Endothelial cell of umbilical vein (primary cell): ENCODE results near the gene TMEM132A. TPM values are rescaled to one million over a fixed set of nuclear protein-coding genes. Genes with fewer than 3 reads are reported as not detected.

Source experiments
- BruUV-seq: library from RNA; stranded (reverse); fragments of 400-500 nt; replicated peaks from 2 replicates; lab custom pipeline; 2021; lab: Mats Ljungman, UMichigan
- CTCF ChIA-PET: fragments of 300-600, 350-600 bp; sonication (Branson Sonifier 250); formaldehyde crosslinking; loops from one replicate; lab custom pipeline; 2021; ENCODE audit warnings: antibody characterized with exemption, inconsistent platforms; lab: Charles Lee
- POLR2A ChIA-PET: fragments of 300-600, 350-600 bp; sonication (Branson Sonifier 250); formaldehyde crosslinking; loops from one replicate; lab custom pipeline; 2021; ENCODE audit warnings: antibody characterized with exemption, inconsistent platforms; lab: Charles Lee
- DNase-seq: peaks from one replicate; pipeline ENCODE4 v3.0.0-alpha.2; 2011; ENCODE audit warnings: low read depth, low spot score
- FAIRE-seq: peaks from 2 replicates; lab custom pipeline; 2011; peaks lifted over from hg19 to GRCh38; lab: Jason Lieb, UNC
- H2AFZ ChIP-seq: 2 replicates; pipeline ENCODE4 v1.6.0; 2012; ENCODE audit warnings: low read depth, low read length, control low read depth, inconsistent platforms
- H3K27ac ChIP-seq: 2 replicates; pipeline ENCODE4 v1.5.1; 2011; ENCODE audit warnings: low read depth, mild to moderate bottlenecking, control low read depth, low read length, moderate library complexity; ENCODE audit not compliant: insufficient read depth
- H3K27me3 ChIP-seq, 2 experiments: 2 replicates each; pipeline versions ENCODE4 v1.6.0 to v1.6.1; 2011; ENCODE audit warnings: low read length in 2 of 2, mixed read lengths in 1 of 2; ENCODE audit not compliant: control insufficient read depth in 2 of 2, insufficient read depth in 2 of 2
- H3K36me3 ChIP-seq, 2 experiments: 2 replicates in 1 of 2; 3 replicates in 1 of 2; pipeline ENCODE4 v1.5.1; 2011; ENCODE audit warnings: low read length in 2 of 2, mild to moderate bottlenecking in 1 of 2, moderate library complexity in 1 of 2; ENCODE audit not compliant: control insufficient read depth in 2 of 2, insufficient read depth in 2 of 2; ENCODE audit errors: extremely low read depth in 1 of 2
- H3K4me1 ChIP-seq: 3 replicates; pipeline ENCODE4 v1.5.1; 2011; ENCODE audit warnings: mild to moderate bottlenecking, low read length; ENCODE audit not compliant: control insufficient read depth, insufficient read depth; ENCODE audit errors: extremely low read depth
- H3K4me2 ChIP-seq: 2 replicates; pipeline ENCODE4 v1.6.1; 2011; ENCODE audit warnings: low read length, control low read depth, mixed read lengths; ENCODE audit not compliant: insufficient read depth
- H3K4me3 ChIP-seq, 3 experiments: fragments of 200-600 bp in 1 of 3; sonication (generic), shearing (Covaris generic) in 1 of 3; replicated peaks in 1 of 3; 2 replicates each; pipeline ENCODE4 v1.5.1; 2011 to 2016; ENCODE audit warnings: control low read depth in 3 of 3, low read length in 3 of 3, mild to moderate bottlenecking in 2 of 3, inconsistent platforms in 1 of 3, low read depth in 1 of 3, moderate library complexity in 1 of 3; ENCODE audit not compliant: insufficient read depth in 1 of 3
- H3K79me2 ChIP-seq: 2 replicates; pipeline ENCODE4 v1.6.0; 2012; ENCODE audit warnings: low read length, inconsistent platforms; ENCODE audit not compliant: control insufficient read depth, insufficient read depth
- H3K9ac ChIP-seq: replicated peaks from 2 replicates; pipeline ENCODE3; 2011; ENCODE audit warnings: low read length, control low read depth; ENCODE audit not compliant: insufficient read depth; ENCODE audit errors: extremely low read depth
- H3K9me1 ChIP-seq: replicated peaks from 3 replicates; pipeline ENCODE4 v1.6.0; 2011; ENCODE audit warnings: mild to moderate bottlenecking, low read length; ENCODE audit not compliant: control insufficient read depth, insufficient read depth; ENCODE audit errors: extremely low read depth
- H3K9me3 ChIP-seq: replicated peaks from 2 replicates; pipeline ENCODE4 v1.5.1; 2012; ENCODE audit warnings: low read length, inconsistent platforms; ENCODE audit not compliant: control insufficient read depth, insufficient read depth
- H4K20me1 ChIP-seq: replicated peaks from 2 replicates; pipeline ENCODE3; 2011; ENCODE audit warnings: mild to moderate bottlenecking, low read length; ENCODE audit not compliant: control insufficient read depth, insufficient read depth; ENCODE audit errors: extremely low read depth
- CTCF ChIP-seq, 2 donors: IDR thresholded peaks; 1 replicate in 1 of 2; 2 replicates in 1 of 2; pipeline ENCODE4 v1.5.1; 2011; ENCODE audit warnings: low read length in 2 of 2, mild to moderate bottlenecking in 2 of 2, moderate library complexity in 2 of 2, control low read depth in 1 of 2, inconsistent platforms in 1 of 2, low read depth in 1 of 2; ENCODE audit not compliant: insufficient read depth in 1 of 2; ENCODE audit errors: extremely low read depth in 1 of 2
- EZH2 ChIP-seq: IDR thresholded peaks from 2 replicates; pipeline ENCODE4 v1.6.1; 2012; ENCODE audit warnings: borderline replicate concordance, low read depth, mild to moderate bottlenecking, moderate library complexity, low read length, inconsistent platforms; ENCODE audit not compliant: severe bottlenecking
- FOS ChIP-seq: IDR thresholded peaks from 2 replicates; pipeline ENCODE4 v1.6.1; 2011; ENCODE audit warnings: mild to moderate bottlenecking, low read length, moderate library complexity, borderline replicate concordance; ENCODE audit not compliant: insufficient read depth
- GATA2 ChIP-seq: IDR thresholded peaks from 2 replicates; pipeline ENCODE4 v1.7.0; 2011; ENCODE audit warnings: low read depth, mild to moderate bottlenecking, moderate library complexity, mixed read lengths, low read length; ENCODE audit not compliant: insufficient read length, insufficient read depth
- JUN ChIP-seq: IDR thresholded peaks from 2 replicates; pipeline ENCODE4 v1.6.1; 2011; ENCODE audit warnings: borderline replicate concordance, low read depth; ENCODE audit not compliant: insufficient read length, insufficient read depth
- MAX ChIP-seq: IDR thresholded peaks from 2 replicates; pipeline ENCODE4 v1.6.1; 2011; ENCODE audit not compliant: insufficient read depth, insufficient read length
- MYC ChIP-seq: IDR thresholded peaks from one replicate; pipeline ENCODE4 v1.6.1; 2011; ENCODE audit warnings: mild to moderate bottlenecking, low read depth, low read length
- POLR2A ChIP-seq: IDR thresholded peaks from 2 replicates; pipeline ENCODE4 v1.6.1; 2012; ENCODE audit warnings: low read depth, mild to moderate bottlenecking, control low read depth, low read length
- POLR2AphosphoS5 ChIP-seq: IDR thresholded peaks from 2 replicates; pipeline ENCODE4 v1.6.1; 2012; ENCODE audit warnings: low read depth, mild to moderate bottlenecking, control low read depth, low read length, moderate library complexity; ENCODE audit not compliant: insufficient read depth
- dilution Hi-C: fragments of 300-500 bp; cut with MboI; formaldehyde crosslinking; loops from one replicate; pipeline ENCODE4 v1.15.0; 2019; ENCODE audit warnings: low sequenced_read_pairs; ENCODE audit not compliant: extremely low pct_ligation_motif_present
- intact Hi-C: fragments of 100-400 bp; cut with micrococcal nuclease; formaldehyde crosslinking; loops from one replicate; pipeline ENCODE4 v1.10.0; 2022
- polyA plus RNA-seq, 4 experiments: library from polyadenylated mRNA; depleted of rRNA in 3 of 4; stranded (reverse) in 3 of 4; unstranded in 1 of 4; fragments of >200 nt; gene quantifications; 2 replicates each; pipeline versions ENCODE4 v1.2.1 to v1.2.3, GENCODE V29; 2011 to 2012; ENCODE audit warnings: missing spikeins in 1 of 4
- total RNA-seq: library from RNA; stranded (reverse); gene quantifications from 2 replicates; pipeline ENCODE4 v1.2.3, GENCODE V29; 2021

Gene TMEM132A
- total and polyA plus RNA-seq, 2 donors (not counting 3 experiments of a cell fraction or from before 2014, with no cell fraction given) = 74.3 to 106 TPM

DNA sequence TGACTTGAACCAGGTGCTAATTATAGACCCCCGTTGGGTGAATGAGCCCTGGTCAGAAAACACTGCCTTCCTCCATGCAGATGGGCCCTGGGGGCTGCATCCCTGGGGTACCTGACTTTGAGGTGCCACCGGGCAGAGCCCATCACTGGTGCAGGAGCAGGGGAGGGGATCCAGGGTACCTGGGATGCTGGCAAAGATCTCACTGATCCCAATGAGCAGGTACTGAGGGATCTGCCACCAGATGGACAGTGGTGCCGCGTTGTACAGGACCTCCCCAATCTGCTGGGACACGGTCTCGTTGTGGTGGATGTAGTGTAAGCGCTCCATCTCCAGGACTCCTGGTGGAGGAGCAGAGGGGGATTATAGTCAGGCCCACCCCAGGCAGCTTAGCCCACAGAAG, 15.0 kb downstream of the TMEM132A start:
- TF ChIP-seq JUN = no peak
- no peak for TF ChIP-seq POLR2A
- no peak for TF ChIP-seq POLR2AphosphoS5
- TF ChIP-seq GATA2 = no peak
- ChIA-PET POLR2A (no interaction called here), CTCF (interaction anchor here (1.1 to 2.7 kb wide), 4 partner anchors 14 to 108 kb away, joined by 4 to 10 read pairs (median 8); no protein-coding TSS in a partner anchor)
- intact Hi-C loops = no loop called here
- no peak for DNase-seq
- H3K27me3 ChIP-seq = no peaks in the 10 kb centered on the region
- no TSS peak for BruUV-seq
- no peaks in the 10 kb centered on the region for H3K9me3 ChIP-seq
- no peak overlapping the region for H2AFZ ChIP-seq
- no peak overlapping the region for H3K4me3 ChIP-seq
- no peaks in the 10 kb centered on the region for H4K20me1 ChIP-seq
- H3K9me1 ChIP-seq = no peaks in the 10 kb centered on the region
- FAIRE-seq = no peak
- H3K9ac ChIP-seq = no peak overlapping the region
- H3K79me2 ChIP-seq = no peaks in the 10 kb centered on the region
- dilution Hi-C loops = no loop called here
- peaks cover 0 to 7% of the 10 kb centered on the region in 2 experiments for H3K36me3 ChIP-seq
- no peak overlapping the region for H3K4me2 ChIP-seq
- peaks cover 8% of the 10 kb centered on the region for H3K4me1 ChIP-seq
- H3K27ac ChIP-seq = no peak overlapping the region

GRCh38 chr11:60939855-60940254, 15.6 kb downstream of the TMEM132A start:
- H3K27me3 ChIP-seq = no peaks in the 10 kb centered on the region
- no TSS peak for BruUV-seq
- H3K9me3 ChIP-seq = no peaks in the 10 kb centered on the region
- H3K36me3 ChIP-seq = peaks cover 0 to 6% of the 10 kb centered on the region in 2 experiments
- FAIRE-seq (no peak), DNase-seq (no peak)
- no peaks in the 10 kb centered on the region for H4K20me1 ChIP-seq
- H3K9ac ChIP-seq = no peak overlapping the region
- TF ChIP-seq POLR2AphosphoS5 (no peak), POLR2A (no peak), JUN (no peak), FOS (no peak), EZH2 (no peak), GATA2 (no peak), MAX (no peak), CTCF (IDR thresholded peaks at IDR 0.05; ENCODE audit: extremely low read depth in 1 of 2, insufficient read depth in 1 of 2, low read depth in 1 of 2, low read length in 2 of 2) (no peak), MYC (no peak)
- H2AFZ ChIP-seq = no peak overlapping the region
- ChIA-PET CTCF (interaction anchor here (0.8 to 2.7 kb wide), 9 partner anchors 12 to 164 kb away, joined by 3 to 10 read pairs (median 4); no protein-coding TSS in a partner anchor), POLR2A (interaction anchor here (0.6 kb wide), 2 partner anchors 14 to 111 kb away, joined by 3 to 5 read pairs; no protein-coding TSS in a partner anchor)
- no peak overlapping the region for H3K27ac ChIP-seq
- H3K9me1 ChIP-seq = no peaks in the 10 kb centered on the region
- H3K4me2 ChIP-seq = no peak overlapping the region
- no peaks in the 10 kb centered on the region for H3K79me2 ChIP-seq
- H3K4me1 ChIP-seq = peaks cover 8% of the 10 kb centered on the region
- no peak overlapping the region for H3K4me3 ChIP-seq
- dilution Hi-C loops (no loop called here), intact Hi-C loops (no loop called here)
